ENCODE measurements around the gene MDH1B.

- no peak for TF ChIP-seq CTCF (IDR thresholded peaks at IDR 0.05)
- TF ChIP-seq EZH2 (IDR thresholded peaks at IDR 0.05; ENCODE audit: borderline replicate concordance, insufficient read depth, low read depth, low read length, poor library complexity, severe bottlenecking): no peak
Measured at GRCh38 chr2:206727287-206727686, 37.8 kb downstream of the MDH1B start.
